GM04504 (cell line): ENCODE data around the gene PCYT1B.

Source experiments
- DNase-seq: peaks from one replicate; pipeline ENCODE4 v3.0.0-alpha.2; 2012; ENCODE audit warnings: low read depth

The PCYT1B gene

GRCh38 chrX:24525455-24525854 is 121.7 kb downstream of the PCYT1B start:
- no peak for DNase-seq

- DNase-seq, result no peak
Observed at GRCh38 chrX:24520472-24520871, 126.7 kb downstream of the PCYT1B start.

DNA sequence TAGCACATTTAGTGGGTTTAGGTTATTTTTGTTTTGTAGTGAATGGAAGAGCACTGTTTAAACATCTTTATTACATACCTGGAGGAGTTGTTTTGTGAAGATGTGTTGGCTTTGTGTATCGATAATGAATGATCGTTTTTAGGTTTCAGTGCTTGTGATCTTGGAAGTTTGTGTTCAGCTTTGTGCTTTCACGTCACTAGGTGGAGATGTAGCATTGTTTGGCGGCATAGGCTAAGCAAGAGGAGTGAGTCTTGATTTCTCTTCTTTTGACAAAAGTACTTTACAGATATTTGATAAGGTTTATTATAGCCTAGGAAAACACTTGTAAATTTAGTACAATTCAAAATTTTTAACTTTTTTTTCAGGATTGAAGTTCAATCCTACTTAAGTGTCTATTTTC is 131.7 kb downstream of the PCYT1B start:
- DNase-seq, result no peak

- DNase-seq, result no peak
Observed at GRCh38 chrX:24513416-24513815, 133.7 kb downstream of the PCYT1B start.

- DNase-seq, result no peak
Observed at GRCh38 chrX:24508375-24508774, 138.8 kb downstream of the PCYT1B start.
